NCI-H1417 treated with DMSO at 0.1 percent for 48 hours (cell line): Measurements from ENCODE around the gene MKS1.

ENCODE experiments used
- DNase-seq: peaks from one replicate; lab custom pipeline; 2025; lab: John Stamatoyannopoulos, UW

Gene MKS1

GRCh38 chr17:58161566-58161965 is 57.5 kb downstream of the MKS1 start:
- DNase-seq, result no peak

GRCh38 chr17:58158181-58158580 is 60.9 kb downstream of the MKS1 start:
- DNase-seq, result no peak

- DNase-seq, result peak; percentile 21
Measured at GRCh38 chr17:58156839-58157803, 61.9 kb downstream of the MKS1 start.
